HG02870 (cell line): ENCODE results near the gene EPHA6.

ENCODE experiments used
- ATAC-seq: cut with Tn5 transposase; IDR thresholded peaks from one replicate; pipeline ENCODE4 v1.9.1; 2021; ENCODE audit warnings: mild to moderate bottlenecking, moderate library complexity; ENCODE audit not compliant: unreplicated experiment

The EPHA6 gene

DNA sequence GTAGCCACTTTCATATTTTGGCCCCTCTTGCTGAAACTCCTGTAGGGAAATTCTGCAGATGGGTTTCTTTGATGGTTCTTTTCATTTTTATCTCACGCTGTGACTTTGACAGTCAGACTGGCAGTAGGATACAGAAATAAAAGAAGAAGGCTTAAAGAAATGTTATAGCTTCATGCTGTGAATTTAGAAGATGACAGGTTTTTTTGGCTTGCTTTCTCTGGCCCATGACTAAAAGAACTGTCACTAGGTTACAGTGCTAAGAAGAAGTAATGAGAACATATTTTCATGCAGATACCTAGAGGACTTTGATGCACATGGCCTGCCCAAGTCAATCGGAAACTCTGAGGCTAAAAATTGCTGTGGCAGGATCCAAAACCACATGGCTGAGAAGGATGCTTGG, 334.5 kb downstream of the EPHA6 start:
- ATAC-seq = no peak

GRCh38 chr3:97161169-97161568, 346.8 kb downstream of the EPHA6 start:
- no peak for ATAC-seq

DNA sequence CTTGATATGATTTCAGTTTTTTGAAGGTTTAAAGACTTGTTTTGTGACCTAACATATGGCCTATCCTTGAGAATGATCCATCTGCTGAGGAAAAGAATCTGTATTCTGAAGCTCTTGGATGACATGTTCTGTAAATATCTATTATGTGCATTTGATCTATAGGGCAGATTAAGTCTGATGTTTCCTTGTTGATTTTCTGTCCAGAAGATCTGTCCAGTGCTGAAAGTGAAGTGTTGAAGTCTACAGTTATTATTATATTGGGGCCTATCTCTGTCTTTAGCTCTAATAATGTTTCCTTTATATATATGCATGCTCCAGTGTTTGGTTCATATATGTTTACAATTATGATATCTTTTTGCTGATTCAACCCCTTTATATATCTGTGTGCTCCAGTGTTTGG, 362.8 kb downstream of the EPHA6 start:
- no peak for ATAC-seq

DNA sequence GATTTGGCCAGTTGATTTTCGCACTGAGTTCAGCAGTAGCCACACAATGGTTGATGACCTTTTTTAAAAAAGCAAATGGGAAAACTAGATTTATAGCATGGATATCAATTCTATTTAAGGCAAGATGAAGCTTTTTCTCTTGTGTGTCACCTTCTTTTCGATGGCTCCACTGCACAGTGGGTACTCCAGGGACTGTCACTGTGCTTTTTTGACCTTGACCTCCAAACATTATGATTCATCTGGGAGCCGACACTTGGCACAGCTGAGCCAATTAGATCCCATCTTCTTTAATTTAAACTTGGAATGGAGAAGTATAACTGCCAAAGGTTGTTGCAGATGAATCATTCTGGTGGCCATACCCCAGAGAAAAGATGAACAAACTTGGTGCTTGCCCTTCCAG, 367.3 kb downstream of the EPHA6 start:
- ATAC-seq = no peak

GRCh38 chr3:97187771-97188170, 373.4 kb downstream of the EPHA6 start:
- ATAC-seq = no peak

DNA sequence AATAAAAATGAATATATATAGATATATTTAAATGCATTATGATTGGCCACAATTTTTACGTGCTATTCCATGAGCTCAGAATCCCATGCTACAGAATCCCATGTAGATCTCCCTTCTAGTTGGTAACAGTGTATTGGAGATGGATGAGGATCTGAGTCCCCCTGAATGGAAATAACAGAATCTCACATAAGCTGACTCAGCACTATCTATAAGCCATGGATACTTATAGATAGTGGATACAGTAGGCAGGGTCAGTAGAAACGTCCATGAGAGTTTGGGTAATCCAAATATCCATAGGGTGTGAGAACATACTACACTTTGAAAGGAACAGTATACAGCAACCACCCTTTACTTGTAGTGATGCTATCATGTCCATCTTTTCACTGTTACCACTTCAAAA, 375.4 kb downstream of the EPHA6 start:
- ATAC-seq = no peak

DNA sequence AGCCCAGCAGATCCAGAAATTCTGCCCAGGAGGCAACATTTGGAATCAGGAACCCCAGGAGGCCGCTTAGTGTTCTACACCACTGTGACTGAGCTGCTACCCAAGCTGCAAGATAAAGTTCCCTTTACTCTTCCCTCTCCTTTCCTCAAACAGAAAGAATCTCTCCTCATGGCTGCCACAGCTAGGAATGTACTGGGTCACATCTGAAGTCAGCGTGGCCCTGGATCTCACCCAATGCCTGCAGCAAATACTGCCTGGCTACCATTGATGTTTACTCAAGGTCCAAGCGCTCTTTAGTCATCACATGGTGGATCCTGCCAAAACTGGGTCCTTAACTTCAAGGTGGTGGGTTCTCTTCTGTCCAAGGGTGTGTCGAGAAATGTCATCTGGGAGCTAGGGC, 382.7 kb downstream of the EPHA6 start:
- ATAC-seq = no peak

GRCh38 chr3:97197830-97198229, 383.4 kb downstream of the EPHA6 start:
- ATAC-seq = no peak

DNA sequence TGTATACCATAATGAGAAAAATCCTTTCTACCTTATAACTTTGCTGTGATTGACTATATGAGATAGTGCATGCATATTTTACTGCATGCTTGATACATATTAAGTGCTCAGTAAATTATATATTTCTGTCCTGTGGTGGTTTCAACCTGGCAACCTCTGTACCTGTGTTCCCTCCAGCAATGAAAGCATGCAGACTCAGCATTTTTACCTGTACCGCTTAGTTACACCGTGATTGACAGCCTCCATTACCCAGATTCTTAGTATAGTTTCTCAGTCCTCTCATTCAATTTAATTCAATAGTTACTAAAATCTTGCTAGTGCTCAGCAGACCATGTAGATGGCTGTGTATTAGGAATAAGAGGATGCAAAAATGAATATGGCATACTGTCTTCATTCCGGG, 386.0 kb downstream of the EPHA6 start:
- no peak for ATAC-seq

DNA sequence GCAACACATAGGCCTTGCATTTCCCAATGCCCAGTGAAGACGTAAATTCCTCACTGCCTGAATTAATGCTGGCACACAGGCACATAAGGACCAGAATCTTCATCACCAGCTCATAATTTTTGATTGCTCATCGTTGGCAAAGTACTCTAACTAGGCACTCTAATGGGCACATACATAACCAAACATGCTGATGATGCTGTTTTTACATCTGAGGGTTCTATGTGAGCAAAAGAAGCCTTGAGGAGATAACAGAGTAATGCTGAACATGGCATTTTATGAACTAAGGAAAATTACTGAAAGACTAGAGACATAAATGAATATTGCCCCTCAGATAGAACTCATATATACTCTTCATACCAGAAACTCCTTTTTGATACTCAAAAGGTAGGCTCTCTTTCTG, 387.4 kb downstream of the EPHA6 start:
- no peak for ATAC-seq

- no peak for ATAC-seq
These were observed 414.6 kb downstream of the EPHA6 start for GRCh38 chr3:97228966-97229365.

DNA sequence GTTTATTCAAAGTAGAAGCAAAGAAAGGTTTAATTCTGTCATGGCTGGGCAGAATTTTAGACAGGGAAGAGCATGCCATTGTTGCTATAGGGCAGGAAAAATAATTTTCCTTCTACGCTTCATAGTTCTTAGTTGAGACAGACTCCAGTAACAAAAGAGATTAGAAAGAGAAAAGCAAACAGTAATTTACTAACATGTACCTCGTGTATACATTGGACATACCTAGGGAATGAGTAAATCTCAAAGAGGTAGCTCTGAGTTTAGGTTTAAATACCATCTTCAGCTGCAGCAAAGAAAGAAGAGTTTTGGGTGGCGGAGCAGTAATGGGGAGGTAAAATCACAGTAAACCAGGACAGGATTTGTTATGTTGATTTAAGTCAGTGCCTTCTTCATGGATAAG, 416.1 kb downstream of the EPHA6 start:
- ATAC-seq = no peak

DNA sequence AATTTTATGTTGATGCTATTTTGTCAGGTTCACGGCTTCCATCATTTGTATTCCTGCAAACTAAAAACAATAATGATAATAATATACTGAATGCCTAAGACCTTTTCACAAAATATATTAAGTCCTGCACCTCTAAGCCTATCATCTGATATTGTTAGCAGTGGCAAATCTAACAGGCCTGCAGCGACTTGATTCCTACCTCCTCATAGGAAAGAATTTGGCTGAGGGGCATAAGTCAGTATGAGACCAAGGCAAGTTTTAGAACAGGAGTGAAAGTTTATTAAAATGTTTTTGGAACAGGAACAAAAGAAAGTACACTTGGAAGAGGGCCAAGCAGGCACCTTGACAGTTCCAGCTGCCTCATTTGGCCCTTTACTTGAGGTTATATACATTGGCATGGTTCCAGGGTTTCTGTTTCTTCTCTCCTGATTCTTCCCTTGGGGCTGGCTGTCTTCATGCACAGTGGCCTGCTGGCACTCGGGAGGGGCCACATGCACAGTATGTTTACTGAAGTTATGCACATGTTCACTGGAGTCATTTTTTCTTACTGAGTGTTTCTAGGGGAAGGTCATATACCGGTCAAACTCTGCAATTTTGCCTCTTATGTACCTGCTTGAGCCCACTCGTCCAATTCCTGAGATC, 418.1 kb downstream of the EPHA6 start:
- ATAC-seq = no peak

DNA sequence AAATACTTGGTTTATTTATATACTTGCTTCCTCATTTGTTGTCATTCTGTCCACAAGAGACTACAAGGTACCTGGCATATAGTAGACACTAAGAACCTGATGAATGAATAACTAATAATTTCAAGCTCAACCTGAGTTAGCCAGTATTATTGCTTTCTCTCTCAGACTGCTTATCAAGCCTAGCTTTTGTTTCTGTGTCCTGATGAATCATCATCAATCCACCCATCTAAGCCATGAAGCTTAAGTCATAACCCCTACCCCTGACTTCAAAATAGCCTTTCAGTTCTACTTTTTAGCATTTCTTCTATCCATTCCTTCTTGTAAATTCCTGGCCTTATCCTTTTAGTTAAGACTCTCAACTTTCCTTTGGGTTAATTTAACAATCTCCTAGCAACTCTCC, 420.8 kb downstream of the EPHA6 start:
- ATAC-seq = no peak

DNA sequence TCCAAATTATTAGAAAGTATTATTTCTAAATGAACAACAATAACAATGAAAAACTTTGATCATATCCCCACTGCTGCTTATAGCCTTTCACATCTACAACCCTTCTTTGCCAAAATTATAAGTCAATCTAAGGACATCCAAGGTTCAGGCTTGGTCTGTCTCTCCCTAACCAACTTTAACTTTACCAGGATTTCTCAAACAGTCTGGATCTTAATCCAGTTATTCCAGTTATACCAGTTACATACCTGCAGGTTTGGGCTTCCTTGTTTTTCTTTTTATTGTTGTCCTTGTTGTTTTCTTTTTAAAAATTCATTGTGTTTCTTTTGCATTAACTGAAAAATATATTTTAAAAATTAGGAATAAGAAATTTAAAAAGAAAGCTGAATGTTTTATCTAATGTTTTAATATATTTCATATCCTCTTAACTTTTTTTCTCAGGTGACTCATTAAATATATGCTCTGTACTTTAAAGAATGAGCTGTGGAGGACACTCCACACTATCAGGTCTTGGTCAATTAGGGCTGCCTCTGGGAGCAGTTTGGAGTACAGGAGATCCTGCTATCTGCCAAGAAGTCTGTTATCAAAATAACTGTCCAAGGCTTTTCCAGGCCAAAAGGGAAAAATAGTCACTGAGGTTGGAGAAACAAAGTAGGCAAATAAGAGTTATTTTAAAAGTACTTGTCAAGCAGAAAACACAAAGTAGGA, 421.4 kb downstream of the EPHA6 start:
- ATAC-seq = no peak

GRCh38 chr3:97241417-97241816, 427.0 kb downstream of the EPHA6 start:
- no peak for ATAC-seq

DNA sequence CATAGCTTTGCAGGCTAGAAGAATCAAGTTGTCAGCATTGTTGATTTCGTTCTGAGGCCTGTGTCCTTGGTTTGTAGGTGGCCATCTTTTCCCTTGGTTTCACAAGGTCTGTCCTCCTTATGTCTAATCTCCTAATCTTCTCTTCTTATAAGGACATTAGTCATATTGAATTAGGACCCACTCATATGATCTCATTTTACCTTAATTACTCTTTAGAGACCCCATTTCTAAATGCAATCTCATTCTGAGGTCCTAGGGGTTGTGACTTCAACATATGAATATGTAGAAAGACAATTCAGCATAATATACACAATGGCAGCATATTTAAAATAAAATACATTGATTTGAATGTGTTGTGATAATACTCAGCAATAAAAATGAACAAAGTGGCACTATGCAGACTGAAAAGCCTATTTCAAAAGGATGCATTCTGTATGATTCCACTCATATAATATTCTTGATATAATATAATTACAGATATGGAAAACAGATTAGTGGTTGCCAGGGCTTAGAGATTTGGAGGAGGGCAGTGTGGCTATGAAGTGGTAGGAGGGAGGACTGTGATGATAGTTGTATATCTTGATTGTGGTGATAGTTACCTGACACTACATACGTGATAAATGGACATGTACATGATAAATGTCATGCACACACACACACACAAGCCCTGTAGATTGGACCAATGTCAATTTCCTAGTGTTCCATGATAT, 431.0 kb downstream of the EPHA6 start:
- no peak for ATAC-seq

DNA sequence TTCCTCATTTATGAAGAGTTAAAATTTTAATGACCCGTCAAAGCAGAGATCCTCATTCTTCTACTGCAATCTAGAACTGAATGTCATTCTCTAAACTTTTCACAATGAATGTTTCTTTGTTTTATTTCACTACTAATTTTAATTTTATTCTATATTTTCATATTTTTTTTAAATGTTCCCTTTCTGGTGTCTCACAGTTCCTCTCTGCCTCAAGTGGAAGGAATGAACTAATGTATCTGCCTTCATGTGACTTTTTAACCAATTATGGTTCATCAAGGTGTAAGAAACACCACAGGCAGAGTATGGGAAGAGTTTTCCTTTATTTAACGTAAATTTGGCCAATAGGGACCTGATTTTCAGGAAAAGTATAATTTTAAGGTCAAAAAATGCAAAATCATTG, 441.7 kb downstream of the EPHA6 start:
- ATAC-seq = no peak

GRCh38 chr3:97257942-97258697, 443.7 kb downstream of the EPHA6 start:
- ATAC-seq = no peak

GRCh38 chr3:97259263-97259662, 444.9 kb downstream of the EPHA6 start:
- no peak for ATAC-seq

DNA sequence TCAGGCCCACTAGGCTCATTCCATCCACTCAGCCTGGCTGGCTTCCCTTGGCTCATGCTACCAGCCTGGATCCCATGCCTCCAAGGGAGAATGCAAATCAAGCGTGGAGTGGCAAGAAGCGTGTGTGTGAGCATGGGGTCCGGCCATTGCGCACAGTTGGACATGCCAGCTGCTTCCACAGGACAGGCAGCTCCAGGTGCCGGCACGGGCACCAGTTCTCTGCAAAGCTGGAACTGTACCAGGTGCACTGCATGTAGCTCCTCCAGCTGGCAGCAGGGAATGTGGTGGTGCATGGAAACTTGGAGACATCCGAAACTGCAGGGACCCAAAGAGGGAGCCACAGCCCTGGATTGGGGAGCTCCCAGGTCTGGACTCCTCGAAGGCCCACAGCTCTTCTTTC, 449.8 kb downstream of the EPHA6 start:
- no peak for ATAC-seq
